Prostate gland (tissue), 2 donors: ENCODE data around the gene GGA3. TPM values are rescaled to one million over a fixed set of nuclear protein-coding genes. Genes with fewer than 3 reads are reported as not detected.

Experiments used
- DNase-seq: peaks from one replicate; pipeline ENCODE4 v3.0.0-alpha.2; 2019; ENCODE audit warnings: low spot score
- H3K27ac ChIP-seq, 2 donors: fragments of 200-600 bp; sonication (generic); 2 replicates each; pipeline ENCODE4 v1.5.1; 2017 to 2019
- H3K27me3 ChIP-seq: fragments of 200-600 bp; sonication (generic); replicated peaks from 2 replicates; pipeline ENCODE4 v1.5.1; 2019; ENCODE audit not compliant: insufficient read depth
- H3K36me3 ChIP-seq, 2 donors: fragments of 200-600 bp; sonication (generic); 1 replicate in 1 of 2; 2 replicates in 1 of 2; pipeline versions ENCODE4 v1.5.1 to v1.8.1; 2017 to 2019
- H3K4me1 ChIP-seq: fragments of 200-600 bp; sonication (generic); replicated peaks from 2 replicates; pipeline ENCODE4 v1.5.1; 2019
- H3K4me3 ChIP-seq, 2 donors: fragments of 200-600 bp; sonication (generic); 2 replicates each; pipeline ENCODE4 v1.5.1; 2017 to 2019
- H3K9me3 ChIP-seq: fragments of 200-600 bp; sonication (generic); 2 replicates; pipeline ENCODE4 v1.5.1; 2017
- POLR2A ChIP-seq: fragments of 450-650 bp; IDR thresholded peaks from one replicate; pipeline ENCODE4 v1.6.1; 2016; ENCODE audit warnings: antibody characterized with exemption, mild to moderate bottlenecking
- POLR2AphosphoS5 ChIP-seq: sonication (generic); formaldehyde crosslinking; IDR thresholded peaks from one replicate; pipeline ENCODE4 v1.6.1; 2017; ENCODE audit warnings: antibody characterized with exemption
- WGBS: methylation state at CpG from one replicate; pipeline ENCODE4 v1.1.5; 2018; 5-methylcytosine and 5-hydroxymethylcytosine counted together
- intact Hi-C: fragments of 100-400 bp; cut with DNase I; formaldehyde crosslinking; loops from one replicate; pipeline ENCODE4 v1.14.2; 2022
- total RNA-seq, 2 donors: library from RNA; depleted of rRNA; stranded (reverse); fragments of >200 nt; gene quantifications; one replicate each; pipeline ENCODE4 v1.1.0, GENCODE V29; 2016
- TF ChIP-seq, protein P1 (sequence below), 4 experiments: fragments of 200-600 bp in 2 of 4; fragments of 450-650 bp in 2 of 4; sonication (generic) in 2 of 4; IDR thresholded peaks; 1 replicate in 3 of 4; 2 replicates in 1 of 4; pipeline ENCODE4 v1.5.1; 2016 to 2019; ENCODE audit warnings: antibody characterized with exemption in 4 of 4, mild to moderate bottlenecking in 2 of 4, moderate library complexity in 2 of 4

GGA3 gene, protein sequence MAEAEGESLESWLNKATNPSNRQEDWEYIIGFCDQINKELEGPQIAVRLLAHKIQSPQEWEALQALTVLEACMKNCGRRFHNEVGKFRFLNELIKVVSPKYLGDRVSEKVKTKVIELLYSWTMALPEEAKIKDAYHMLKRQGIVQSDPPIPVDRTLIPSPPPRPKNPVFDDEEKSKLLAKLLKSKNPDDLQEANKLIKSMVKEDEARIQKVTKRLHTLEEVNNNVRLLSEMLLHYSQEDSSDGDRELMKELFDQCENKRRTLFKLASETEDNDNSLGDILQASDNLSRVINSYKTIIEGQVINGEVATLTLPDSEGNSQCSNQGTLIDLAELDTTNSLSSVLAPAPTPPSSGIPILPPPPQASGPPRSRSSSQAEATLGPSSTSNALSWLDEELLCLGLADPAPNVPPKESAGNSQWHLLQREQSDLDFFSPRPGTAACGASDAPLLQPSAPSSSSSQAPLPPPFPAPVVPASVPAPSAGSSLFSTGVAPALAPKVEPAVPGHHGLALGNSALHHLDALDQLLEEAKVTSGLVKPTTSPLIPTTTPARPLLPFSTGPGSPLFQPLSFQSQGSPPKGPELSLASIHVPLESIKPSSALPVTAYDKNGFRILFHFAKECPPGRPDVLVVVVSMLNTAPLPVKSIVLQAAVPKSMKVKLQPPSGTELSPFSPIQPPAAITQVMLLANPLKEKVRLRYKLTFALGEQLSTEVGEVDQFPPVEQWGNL
- total RNA-seq = 10 to 100 TPM; 18.9 to 43.3 TPM

DNA sequence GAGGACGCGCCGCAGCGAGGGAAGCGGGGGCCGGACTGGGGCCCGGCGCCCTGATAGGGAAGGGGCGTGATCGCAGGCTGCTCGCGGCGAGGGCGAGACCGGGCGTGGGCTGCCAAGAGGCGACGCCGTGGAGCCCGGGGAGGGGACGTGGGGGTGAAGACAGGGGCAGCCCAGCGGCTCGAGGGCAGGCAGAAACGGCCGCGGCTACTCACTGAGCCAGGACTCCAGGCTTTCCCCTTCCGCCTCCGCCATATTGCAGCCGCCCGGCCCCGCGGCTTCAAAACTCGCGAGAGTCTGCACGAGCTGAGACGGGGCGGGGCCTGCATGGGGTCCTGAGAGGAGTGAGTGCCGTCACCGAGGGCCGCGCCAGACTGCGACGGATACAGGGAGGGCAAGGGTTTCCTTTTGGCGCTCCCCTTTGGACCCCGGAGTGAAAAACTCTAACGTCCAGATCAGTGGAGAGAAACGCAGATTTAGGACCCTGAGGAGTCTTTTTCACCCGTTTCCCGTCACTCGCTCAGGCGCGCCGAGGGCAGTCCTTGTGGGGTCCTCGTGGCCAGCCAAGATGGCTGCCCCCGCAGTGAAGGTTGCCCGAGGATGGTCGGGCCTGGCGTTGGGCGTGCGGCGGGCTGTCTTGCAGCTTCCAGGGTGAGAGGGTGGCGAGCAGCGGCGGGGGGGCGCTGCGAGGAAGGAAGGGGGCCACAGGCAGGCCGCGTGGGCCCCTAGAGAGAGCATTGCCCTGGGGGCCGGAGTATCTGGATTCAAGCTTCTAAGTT is at the start of gene GGA3, which contains the start of gene MRPS7:
GGA3 (minus strand) TSS at position 271 of the 776 bp plus-strand sequence; CDS start at position 252, 19 bp downstream.
MRPS7 (plus strand) TSS at position 544 of the 776 bp plus-strand sequence; CDS start at position 566, 22 bp downstream.
- WGBS = 0% methylated on average over 54 of the region's 69 CpGs
- peak; percentile 95 for DNase-seq

DNA sequence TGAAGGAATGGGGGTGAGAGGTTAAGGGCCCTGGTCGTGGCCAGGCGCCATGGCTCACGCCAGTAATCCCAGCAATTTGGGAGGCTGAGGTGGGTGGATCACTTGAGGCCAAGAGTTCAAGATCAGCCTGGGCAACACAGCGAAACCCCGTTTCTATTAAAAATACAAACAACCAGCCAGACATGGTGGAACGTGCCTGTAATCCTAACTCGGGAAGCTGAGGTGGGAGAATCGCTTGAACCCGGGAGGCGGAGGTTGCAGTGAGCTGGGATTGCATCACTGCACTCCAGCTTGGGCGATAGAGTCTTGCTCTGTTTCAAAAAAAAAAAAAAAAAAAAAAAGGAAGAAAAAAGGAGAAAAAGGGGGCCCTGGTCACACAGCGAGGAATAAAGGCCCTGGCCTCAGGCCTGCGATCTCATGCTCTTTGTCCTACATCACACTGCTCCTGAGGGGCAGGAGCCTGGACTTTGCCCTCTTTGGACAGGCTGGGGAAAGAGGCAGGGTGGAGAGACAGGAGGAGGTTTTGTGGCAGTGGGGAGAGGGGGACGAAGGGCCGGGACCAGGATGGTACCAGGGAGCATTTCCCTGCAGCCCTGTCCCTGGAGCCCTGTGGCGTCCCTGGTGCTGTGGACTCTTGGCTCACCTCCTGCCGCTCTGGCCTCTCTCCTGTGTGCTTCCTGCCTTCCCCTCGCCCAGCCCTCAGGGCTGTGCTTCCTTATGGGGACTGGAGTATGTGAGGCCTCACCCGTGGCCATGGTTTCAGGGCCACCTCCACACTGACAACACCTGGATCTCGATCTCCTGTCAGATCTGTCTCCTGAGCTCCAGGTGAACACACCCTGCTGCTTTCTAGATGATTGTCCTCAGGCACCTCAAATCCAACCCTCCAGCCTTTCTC is 47.6 kb upstream of the GGA3 start:
- no peaks in the 10 kb centered on the region for H3K9me3 ChIP-seq
- 71% methylated on average over 20 of the region's 20 CpGs for WGBS
- intact Hi-C loops = no loop called here
- no peaks in the 10 kb centered on the region for H3K27me3 ChIP-seq
- no peaks in the 10 kb centered on the region for H3K36me3 ChIP-seq
- TF ChIP-seq, protein P1, sequence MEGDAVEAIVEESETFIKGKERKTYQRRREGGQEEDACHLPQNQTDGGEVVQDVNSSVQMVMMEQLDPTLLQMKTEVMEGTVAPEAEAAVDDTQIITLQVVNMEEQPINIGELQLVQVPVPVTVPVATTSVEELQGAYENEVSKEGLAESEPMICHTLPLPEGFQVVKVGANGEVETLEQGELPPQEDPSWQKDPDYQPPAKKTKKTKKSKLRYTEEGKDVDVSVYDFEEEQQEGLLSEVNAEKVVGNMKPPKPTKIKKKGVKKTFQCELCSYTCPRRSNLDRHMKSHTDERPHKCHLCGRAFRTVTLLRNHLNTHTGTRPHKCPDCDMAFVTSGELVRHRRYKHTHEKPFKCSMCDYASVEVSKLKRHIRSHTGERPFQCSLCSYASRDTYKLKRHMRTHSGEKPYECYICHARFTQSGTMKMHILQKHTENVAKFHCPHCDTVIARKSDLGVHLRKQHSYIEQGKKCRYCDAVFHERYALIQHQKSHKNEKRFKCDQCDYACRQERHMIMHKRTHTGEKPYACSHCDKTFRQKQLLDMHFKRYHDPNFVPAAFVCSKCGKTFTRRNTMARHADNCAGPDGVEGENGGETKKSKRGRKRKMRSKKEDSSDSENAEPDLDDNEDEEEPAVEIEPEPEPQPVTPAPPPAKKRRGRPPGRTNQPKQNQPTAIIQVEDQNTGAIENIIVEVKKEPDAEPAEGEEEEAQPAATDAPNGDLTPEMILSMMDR (IDR thresholded peaks at IDR 0.05) = no peak
- no peak for TF ChIP-seq POLR2AphosphoS5
- no peak for TF ChIP-seq POLR2A
- no peak for DNase-seq
- no peak overlapping the region for H3K27ac ChIP-seq
- H3K4me3 ChIP-seq = no peak overlapping the region
- H3K4me1 ChIP-seq = no peaks in the 10 kb centered on the region

More for the DNA sequence above, at the start of gene GGA3, which contains the start of gene MRPS7:
- H3K9me3 ChIP-seq = no peaks in the 10 kb centered on the region
- TF ChIP-seq POLR2AphosphoS5 (peak; percentile 95), POLR2A (peak; percentile 52)
- TF ChIP-seq, protein P1 (IDR thresholded peaks at IDR 0.05) = no peak
- H3K27ac ChIP-seq = peak within 1 kb of the TSS; percentile 85 to 92
- intact Hi-C loops = no loop called here
- peaks cover 6% of the 10 kb centered on the region for H3K4me1 ChIP-seq
- no peaks in the 10 kb centered on the region for H3K27me3 ChIP-seq
- peaks cover 0 to 12% of the 10 kb centered on the region in 2 donors for H3K36me3 ChIP-seq
- peak within 1 kb of the TSS; percentile 90 to 93 for H3K4me3 ChIP-seq

DNA sequence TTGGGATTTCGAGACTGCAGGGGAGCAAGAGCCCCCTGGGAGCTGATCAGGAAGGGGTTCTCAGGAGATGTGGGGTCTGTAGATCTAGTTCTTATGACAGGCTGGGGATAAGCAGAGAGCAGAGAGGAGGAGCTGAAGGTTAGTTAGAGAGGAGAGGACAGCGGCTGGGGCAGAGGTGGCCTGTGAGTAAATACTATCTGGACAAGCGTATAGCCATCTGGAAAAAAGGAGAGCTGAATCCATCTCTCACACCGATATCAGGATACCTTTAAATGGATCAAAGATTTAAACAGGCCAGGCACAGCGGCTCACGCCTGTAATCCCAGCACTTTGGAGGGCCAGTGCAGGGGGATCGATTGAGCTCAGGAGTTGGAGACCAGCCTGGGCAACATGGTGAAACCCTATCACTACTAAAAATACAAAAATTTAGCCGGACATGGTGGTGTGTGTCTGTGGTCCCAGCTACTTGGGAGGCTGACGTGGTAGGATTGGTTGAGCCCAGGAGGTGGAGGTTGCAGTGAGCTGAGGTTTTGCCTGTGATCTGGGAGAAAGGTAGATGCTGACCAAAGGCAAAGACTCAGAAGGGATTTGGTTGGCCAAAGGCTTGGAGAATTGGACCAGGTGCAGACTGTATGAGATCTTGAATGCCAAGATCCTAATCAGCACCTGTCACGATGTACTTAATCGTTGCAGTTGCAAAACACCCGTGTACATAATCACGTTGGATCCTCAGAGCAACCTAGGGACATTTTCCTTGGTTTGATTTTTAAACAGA is 46.7 kb upstream of the GGA3 start:
- TF ChIP-seq POLR2AphosphoS5 = no peak
- TF ChIP-seq POLR2A = no peak
- TF ChIP-seq, protein P1 (IDR thresholded peaks at IDR 0.05) = no peak
- Histone ChIP-seq H3K4me1 (no peaks in the 10 kb centered on the region), H3K4me3 (no peak overlapping the region), H3K27ac (no peak overlapping the region), H3K27me3 (no peaks in the 10 kb centered on the region), H3K36me3 (no peaks in the 10 kb centered on the region), H3K9me3 (no peaks in the 10 kb centered on the region)
- WGBS = 77% methylated on average over 12 of the region's 13 CpGs
- DNase-seq = no peak
- intact Hi-C loops = no loop called here
